ENCODE measurements around the gene AGBL1.
"Not testable (repeated sequence)": the region's sequence is repeated elsewhere in the genome, so short reads cannot be mapped to it uniquely, and the experiment has no call there.

The AGBL1 gene

DNA sequence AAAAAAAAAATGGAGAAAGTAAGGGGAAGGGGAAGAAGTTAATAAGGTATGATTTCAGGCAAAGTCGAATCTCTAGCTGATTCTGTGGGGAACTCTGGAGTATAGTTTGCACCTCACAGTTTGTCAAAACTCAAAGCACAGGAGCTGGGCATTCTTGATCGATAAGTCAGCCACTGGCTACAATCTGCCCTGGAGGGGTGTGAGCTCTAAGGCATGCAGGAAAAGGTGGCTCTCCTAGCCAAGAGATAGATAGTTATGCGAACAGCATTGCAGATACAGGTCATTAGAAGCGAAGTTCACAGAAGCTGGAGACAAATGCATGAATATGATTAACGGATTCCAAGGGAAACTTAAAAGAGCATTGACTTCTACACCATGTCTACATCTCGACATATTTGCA is 952.6 kb downstream of the AGBL1 start:
- DNase-seq, result no peak

- no peak for DNase-seq
These were observed 953.4 kb downstream of the AGBL1 start for GRCh38 chr15:87033056-87033455.

- DNase-seq, result no peak
These were observed 955.2 kb downstream of the AGBL1 start for GRCh38 chr15:87034886-87035285.

GRCh38 chr15:87038404-87038803 is 958.7 kb downstream of the AGBL1 start:
- no peak for DNase-seq

GRCh38 chr15:87042619-87043018 is 962.9 kb downstream of the AGBL1 start:
- DNase-seq, result not testable (repeated sequence)

DNA sequence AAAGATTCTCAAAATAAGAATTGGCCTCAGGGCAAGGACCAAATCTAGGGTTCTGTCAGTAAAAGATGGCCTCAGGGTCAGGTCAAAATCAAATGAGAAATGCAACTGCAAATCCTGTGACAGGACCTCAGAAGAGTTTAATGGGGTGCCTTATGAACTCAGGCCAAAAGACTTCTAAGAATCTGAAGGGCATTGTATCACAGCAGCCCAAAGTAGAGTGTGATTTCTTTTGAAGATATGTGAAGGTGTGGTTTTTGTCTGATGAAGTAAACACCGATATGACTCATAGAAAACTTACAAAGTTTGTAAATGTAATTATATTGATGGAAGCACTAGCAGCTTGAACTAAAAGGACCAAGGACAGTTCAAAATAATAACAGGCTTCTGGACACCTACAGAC is 966.1 kb downstream of the AGBL1 start:
- no peak for DNase-seq

DNA sequence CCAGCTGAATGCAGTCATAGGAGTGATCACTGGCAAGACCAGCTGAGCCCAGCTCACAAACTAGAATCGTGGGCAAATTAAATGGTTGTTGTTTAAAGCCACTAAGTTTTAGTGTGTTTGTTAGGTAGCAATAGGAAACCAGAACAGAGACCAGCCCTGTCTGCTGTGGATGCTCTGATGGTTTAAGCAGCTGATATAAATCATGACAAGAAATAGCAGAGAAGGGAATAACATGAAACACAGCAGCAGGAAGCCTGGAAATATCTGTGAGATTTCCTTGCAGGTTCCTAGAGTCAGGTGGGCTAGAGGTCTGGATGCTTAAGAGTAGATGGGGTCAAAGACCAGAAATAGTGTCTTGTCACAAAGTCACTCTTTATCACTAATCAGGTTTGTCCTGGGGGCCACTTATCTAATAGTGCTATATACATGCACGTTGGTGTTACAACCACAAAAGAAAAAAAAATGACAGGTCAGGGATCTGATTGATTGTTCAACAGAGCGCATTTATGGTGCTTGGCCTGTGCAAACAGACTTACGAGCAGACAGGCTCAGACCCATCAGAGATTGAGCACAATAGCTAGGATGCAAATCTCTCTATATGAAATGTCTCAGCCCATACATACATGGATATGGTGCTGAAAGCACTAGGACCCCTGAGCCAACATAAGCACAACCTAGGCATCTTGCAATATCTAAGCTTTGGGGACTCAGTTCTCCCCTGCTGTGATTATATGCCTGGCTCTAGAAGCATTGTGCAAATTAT is 967.7 kb downstream of the AGBL1 start:
- DNase-seq, result no peak

Data from CD4-positive, alpha-beta T cell treated with Interleukin-12 subunit alpha and Interleukin-12 subunit beta, for 1 hour (primary cell).